Nucleus accumbens (tissue), 56 donors: ENCODE data around the gene RBL2.
"Not testable (repeated sequence)": the region's sequence is repeated elsewhere in the genome, so short reads cannot be mapped to it uniquely, and the experiment has no call there.

ENCODE experiments used
- DNase-seq, 56 donors: peaks; one replicate each; lab custom pipeline; 2025; lab: John Stamatoyannopoulos, UW

RBL2 gene

GRCh38 chr16:53503270-53503923, 69.1 kb downstream of the RBL2 start:
- peak; percentile 92 to 100 (median 100) for DNase-seq

GRCh38 chr16:53503991-53504663, 69.9 kb downstream of the RBL2 start:
- DNase-seq, result peak in 42 of 56 donors; percentile 10 to 69 (median 50)

GRCh38 chr16:53504665-53505064, 70.4 kb downstream of the RBL2 start:
- DNase-seq, result peak in 23 of 56 donors; percentile 5 to 63 (median 27)

- no peak for DNase-seq
Measured at GRCh38 chr16:53506254-53506653, 72.0 kb downstream of the RBL2 start.

GRCh38 chr16:53507464-53508179, 73.4 kb downstream of the RBL2 start:
- DNase-seq, result no peak

GRCh38 chr16:53509906-53510703, 75.8 kb downstream of the RBL2 start:
- DNase-seq, result peak in 48 of 56 donors; percentile 7 to 81 (median 36)

GRCh38 chr16:53510704-53511070, 76.4 kb downstream of the RBL2 start:
- DNase-seq, result no peak

GRCh38 chr16:53511084-53511402, 76.8 kb downstream of the RBL2 start:
- DNase-seq, result no peak

- DNase-seq, result no peak
Measured at GRCh38 chr16:53511403-53512280, 77.4 kb downstream of the RBL2 start.

GRCh38 chr16:53512795-53513194, 78.5 kb downstream of the RBL2 start:
- not testable (repeated sequence) for DNase-seq

GRCh38 chr16:53515259-53515658, 81.0 kb downstream of the RBL2 start:
- DNase-seq, result no peak

- DNase-seq, result no peak
Measured at GRCh38 chr16:53515811-53516210, 81.5 kb downstream of the RBL2 start.

GRCh38 chr16:53517851-53518250, 83.6 kb downstream of the RBL2 start:
- DNase-seq, result no peak

GRCh38 chr16:53518550-53519416, 84.5 kb downstream of the RBL2 start:
- no peak for DNase-seq

GRCh38 chr16:53519417-53520091, 85.3 kb downstream of the RBL2 start:
- no peak for DNase-seq

- DNase-seq, result no peak
Measured at GRCh38 chr16:53523126-53523804, 89.0 kb downstream of the RBL2 start.

GRCh38 chr16:53523971-53524548, 89.8 kb downstream of the RBL2 start:
- DNase-seq, result no peak
